ENCODE data around the gene C1orf21. TPM values are rescaled to one million over a fixed set of nuclear protein-coding genes. Genes with fewer than 3 reads are reported as not detected.

The C1orf21 gene
- polyA plus RNA-seq, 1 donor (not counting 4 experiments of a cell fraction or from before 2014, with no cell fraction given) = 44.3 TPM

DNA sequence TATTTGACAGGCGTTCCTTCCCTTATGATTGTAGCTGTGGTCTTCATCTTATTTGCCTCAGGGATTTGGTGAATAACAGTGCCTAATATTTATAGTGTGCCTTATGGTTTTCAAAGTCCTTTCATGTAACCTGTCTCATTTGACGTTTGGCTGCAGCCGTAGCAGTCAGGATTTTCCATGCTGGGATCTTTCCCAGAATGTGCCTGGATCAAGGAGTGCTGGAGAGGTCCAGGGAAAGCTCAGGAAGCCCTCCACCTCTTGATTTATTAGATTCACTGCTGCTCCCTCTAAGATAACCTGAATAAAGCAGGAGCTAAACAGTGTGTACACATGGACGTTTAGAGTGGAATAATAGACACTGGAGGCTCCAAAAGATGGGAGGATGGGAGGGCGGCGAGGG is 5.2 kb downstream of the C1orf21 start:
- Histone ChIP-seq H3K27me3 (ENCODE audit: control insufficient read depth, extremely low read depth, insufficient read depth, low read length) (no peaks in the 10 kb centered on the region), H3K36me3 (ENCODE audit: control insufficient read depth in 2 of 2, extremely low read depth in 1 of 2, insufficient read depth in 2 of 2, low read length in 2 of 2) (no peaks in the 10 kb centered on the region), H3K79me2 (ENCODE audit: control insufficient read depth, insufficient read depth, low read length) (peaks cover 84% of the 10 kb centered on the region), H2AFZ (ENCODE audit: control insufficient read depth, low read length) (no peak overlapping the region), H3K9me1 (ENCODE audit: control insufficient read depth, extremely low read depth, insufficient read depth, low read length) (no peaks in the 10 kb centered on the region), H3K4me1 (ENCODE audit: control insufficient read depth, extremely low read depth, insufficient read depth, low read length) (peaks cover 61% of the 10 kb centered on the region), H3K9me3 (ENCODE audit: control insufficient read depth, low read depth, low read length) (no peaks in the 10 kb centered on the region), H3K4me3 (ENCODE audit: control insufficient read depth in 2 of 3, extremely low read depth in 1 of 3, insufficient read depth in 2 of 3, low read depth in 1 of 3, low read length in 3 of 3) (no peak overlapping the region), H3K9ac (ENCODE audit: control insufficient read depth, extremely low read depth, insufficient read depth, low read length) (no peak overlapping the region), H4K20me1 (ENCODE audit: control insufficient read depth, extremely low read depth, insufficient read depth, low read length) (no peaks in the 10 kb centered on the region), H3K4me2 (ENCODE audit: control insufficient read depth, extremely low read depth, insufficient read depth, low read depth, low read length) (peak overlapping the region; percentile 25), H3K27ac (ENCODE audit: control insufficient read depth, insufficient read depth, low read length) (peak overlapping the region; percentile 52)
- dilution Hi-C loops (cut with MboI; ENCODE audit: extremely low pct_ligation_motif_present, low sequenced_read_pairs) = no loop called here
- DNase-seq (ENCODE audit: low read depth, low spot score) (no peak), FAIRE-seq (no peak)
- TF ChIP-seq CTCF (optimal IDR thresholded peaks at IDR 0.05 in 1 of 3, IDR thresholded peaks at IDR 0.05 in 1 of 3, conservative IDR thresholded peaks at IDR 0.05 in 1 of 3; ENCODE audit: extremely low read depth in 1 of 3, insufficient read depth in 2 of 3, low read length in 3 of 3) = no peak
- TF ChIP-seq EZH2 (IDR thresholded peaks at IDR 0.05; ENCODE audit: low read length) = no peak

GRCh38 chr1:184392779-184393522 is 6.1 kb downstream of the C1orf21 start:
- H3K27me3 ChIP-seq (ENCODE audit: control insufficient read depth, extremely low read depth, insufficient read depth, low read length) = no peaks in the 10 kb centered on the region
- dilution Hi-C loops (cut with MboI; ENCODE audit: extremely low pct_ligation_motif_present, low sequenced_read_pairs) = no loop called here
- peaks cover 82% of the 10 kb centered on the region for H3K79me2 ChIP-seq (ENCODE audit: control insufficient read depth, insufficient read depth, low read length)
- H3K27ac ChIP-seq (ENCODE audit: control insufficient read depth, insufficient read depth, low read length) = no peak overlapping the region
- FAIRE-seq (peak; percentile 81), DNase-seq (ENCODE audit: low read depth, low spot score) (peak; percentile 46)
- H3K9ac ChIP-seq (ENCODE audit: control insufficient read depth, extremely low read depth, insufficient read depth, low read length) = peak overlapping the region; percentile 2
- H2AFZ ChIP-seq (ENCODE audit: control insufficient read depth, low read length) = no peak overlapping the region
- H3K4me3 ChIP-seq (ENCODE audit: control insufficient read depth in 2 of 3, extremely low read depth in 1 of 3, insufficient read depth in 2 of 3, low read depth in 1 of 3, low read length in 3 of 3) = no peak overlapping the region
- peak overlapping the region; percentile 46 for H3K4me2 ChIP-seq (ENCODE audit: control insufficient read depth, extremely low read depth, insufficient read depth, low read depth, low read length)
- no peaks in the 10 kb centered on the region for H4K20me1 ChIP-seq (ENCODE audit: control insufficient read depth, extremely low read depth, insufficient read depth, low read length)
- H3K4me1 ChIP-seq (ENCODE audit: control insufficient read depth, extremely low read depth, insufficient read depth, low read length) = peaks cover 61% of the 10 kb centered on the region
- no peaks in the 10 kb centered on the region for H3K9me3 ChIP-seq (ENCODE audit: control insufficient read depth, low read depth, low read length)
- no peaks in the 10 kb centered on the region for H3K36me3 ChIP-seq (ENCODE audit: control insufficient read depth in 2 of 2, extremely low read depth in 1 of 2, insufficient read depth in 2 of 2, low read length in 2 of 2)
- H3K9me1 ChIP-seq (ENCODE audit: control insufficient read depth, extremely low read depth, insufficient read depth, low read length) = no peaks in the 10 kb centered on the region
- TF ChIP-seq CTCF (optimal IDR thresholded peaks at IDR 0.05 in 1 of 3, IDR thresholded peaks at IDR 0.05 in 1 of 3, conservative IDR thresholded peaks at IDR 0.05 in 1 of 3; ENCODE audit: extremely low read depth in 1 of 3, insufficient read depth in 2 of 3, low read length in 3 of 3) (no peak), EZH2 (IDR thresholded peaks at IDR 0.05; ENCODE audit: low read length) (no peak)
